ENCODE data around the gene KATNB1. TPM values are rescaled to one million over a fixed set of nuclear protein-coding genes. Genes with fewer than 3 reads are reported as not detected.

Gene KATNB1
- total RNA-seq, 2 donors from 2014 or later: 17.0 to 26.3 TPM

GRCh38 chr16:57747091-57747490, 11.5 kb downstream of the KATNB1 start:
- no peak for TF ChIP-seq CTCF (IDR thresholded peaks at IDR 0.05)
- no peak overlapping the region for H3K9ac ChIP-seq (ENCODE audit: low read depth in 2 of 2, low read length in 2 of 2)

DNA sequence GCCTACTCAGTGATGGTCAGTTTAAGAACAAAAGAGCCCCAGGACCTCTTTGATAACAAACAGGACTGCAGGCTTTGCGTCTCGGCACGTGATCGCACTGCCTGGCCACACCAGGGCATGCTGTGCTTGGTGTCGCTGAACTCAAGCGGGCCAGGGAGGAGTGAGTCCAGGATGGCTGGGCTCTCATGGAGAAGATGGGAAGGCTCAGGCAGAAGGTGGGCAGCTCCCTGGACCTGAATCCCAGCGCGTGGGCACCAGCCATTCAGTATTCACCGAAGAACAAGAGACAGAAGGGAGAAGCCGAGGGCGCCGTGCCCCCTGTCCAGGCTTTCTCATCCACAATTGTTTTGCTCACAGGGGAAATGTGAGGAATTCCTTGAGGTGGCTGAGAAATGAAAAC, 11.9 kb downstream of the KATNB1 start:
- no peak overlapping the region for H3K4me3 ChIP-seq
- no peak overlapping the region for H3K9ac ChIP-seq (ENCODE audit: low read depth in 2 of 2, low read length in 2 of 2)
- no peak overlapping the region for H3K27ac ChIP-seq
- H3K9me3 ChIP-seq: no peaks in the 10 kb centered on the region
- no peaks in the 10 kb centered on the region for H3K36me3 ChIP-seq
- no peak for DNase-seq
- no peak for TF ChIP-seq CTCF (IDR thresholded peaks at IDR 0.05)
- intact Hi-C loops (cut with DNase I): no loop called here
- H3K27me3 ChIP-seq: no peaks in the 10 kb centered on the region
- H3K4me1 ChIP-seq: no peaks in the 10 kb centered on the region

More at GRCh38 chr16:57747091-57747490, 11.5 kb downstream of the KATNB1 start:
- Histone ChIP-seq H3K27me3 (no peaks in the 10 kb centered on the region), H3K9me3 (no peaks in the 10 kb centered on the region), H3K27ac (no peak overlapping the region), H3K4me3 (no peak overlapping the region), H3K36me3 (no peaks in the 10 kb centered on the region), H3K4me1 (no peaks in the 10 kb centered on the region)
- intact Hi-C loops (cut with DNase I): no loop called here
- no peak for DNase-seq

- Histone ChIP-seq H3K4me3 (no peak overlapping the region), H3K4me1 (no peaks in the 10 kb centered on the region), H3K9me3 (no peaks in the 10 kb centered on the region), H3K36me3 (no peaks in the 10 kb centered on the region), H3K27ac (no peak overlapping the region), H3K27me3 (no peaks in the 10 kb centered on the region), H3K9ac (ENCODE audit: low read depth in 2 of 2, low read length in 2 of 2) (no peak overlapping the region)
- no peak for TF ChIP-seq CTCF (IDR thresholded peaks at IDR 0.05)
- intact Hi-C loops (cut with DNase I): no loop called here
- no peak for DNase-seq
Observed at GRCh38 chr16:57747996-57748395, 12.4 kb downstream of the KATNB1 start.

GRCh38 chr16:57748596-57748995, 13.0 kb downstream of the KATNB1 start:
- Histone ChIP-seq H3K9ac (ENCODE audit: low read depth in 2 of 2, low read length in 2 of 2) (no peak overlapping the region), H3K27ac (no peak overlapping the region), H3K4me3 (no peak overlapping the region), H3K9me3 (no peaks in the 10 kb centered on the region), H3K36me3 (no peaks in the 10 kb centered on the region), H3K27me3 (no peaks in the 10 kb centered on the region), H3K4me1 (no peaks in the 10 kb centered on the region)
- TF ChIP-seq CTCF (IDR thresholded peaks at IDR 0.05): no peak
- intact Hi-C loops (cut with DNase I): no loop called here
- DNase-seq: no peak

DNA sequence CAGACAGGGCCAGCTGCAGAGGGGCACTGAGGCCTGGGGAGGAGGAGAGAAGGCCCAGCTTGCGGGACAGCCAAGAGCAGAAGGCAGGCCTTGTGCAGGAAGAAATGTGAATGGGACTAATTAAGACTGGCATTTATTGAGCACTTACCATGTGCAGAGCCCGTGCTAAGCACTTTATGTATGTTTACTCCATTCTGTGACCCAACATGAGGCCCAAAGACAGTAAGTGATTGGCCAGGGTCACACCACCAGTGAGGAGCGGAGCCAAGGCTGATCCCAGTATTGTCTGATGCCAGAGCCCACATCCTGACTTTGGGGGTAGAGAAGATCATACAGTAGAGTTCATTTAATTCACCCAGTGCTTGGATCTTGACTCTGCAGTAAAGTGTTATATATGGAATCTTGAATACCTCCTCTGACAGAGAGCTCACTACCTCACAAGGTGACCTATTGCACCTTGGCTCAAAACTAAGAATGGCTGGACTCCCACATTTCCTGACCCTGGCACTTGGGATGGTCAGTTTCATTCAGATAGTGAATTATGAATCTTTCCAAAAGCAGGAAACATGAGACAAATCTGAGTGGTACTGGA, 13.6 kb downstream of the KATNB1 start:
- intact Hi-C loops (cut with DNase I): no loop called here
- no peak for DNase-seq
- H3K9me3 ChIP-seq: no peaks in the 10 kb centered on the region
- H3K36me3 ChIP-seq: no peaks in the 10 kb centered on the region
- H3K4me3 ChIP-seq: no peak overlapping the region
- no peaks in the 10 kb centered on the region for H3K27me3 ChIP-seq
- no peak for TF ChIP-seq CTCF (IDR thresholded peaks at IDR 0.05)
- H3K4me1 ChIP-seq: no peaks in the 10 kb centered on the region
- H3K9ac ChIP-seq (ENCODE audit: low read depth in 2 of 2, low read length in 2 of 2): no peak overlapping the region
- no peak overlapping the region for H3K27ac ChIP-seq
